Neural progenitor cell (in vitro differentiated cells): ENCODE data around the gene LRPAP1. TPM values are rescaled to one million over a fixed set of nuclear protein-coding genes. Genes with fewer than 3 reads are reported as not detected.

Experiments used
- DNase-seq: peaks from one replicate; pipeline ENCODE4 v3.0.0-alpha.2; 2016; ENCODE audit warnings: low spot score
- H2AFZ ChIP-seq: fragments of 200-600 bp; sonication (generic); replicated peaks from 2 replicates; pipeline ENCODE4 v1.6.1; 2016; ENCODE audit warnings: antibody characterized with exemption
- H3F3A ChIP-seq: fragments of 200-600 bp; sonication (generic); 2 replicates; pipeline ENCODE4 v1.6.1; 2016; ENCODE audit warnings: antibody characterized with exemption, low read depth
- H3K27ac ChIP-seq: fragments of 200-600 bp; sonication (generic); 2 replicates; pipeline ENCODE4 v1.5.1; 2016; ENCODE audit warnings: mild to moderate bottlenecking
- H3K27me3 ChIP-seq: fragments of 200-600 bp; sonication (generic); 2 replicates; pipeline ENCODE4 v1.6.1; 2016; ENCODE audit warnings: mild to moderate bottlenecking, moderate library complexity
- H3K36me3 ChIP-seq: fragments of 200-600 bp; sonication (generic); 2 replicates; pipeline ENCODE4 v1.5.1; 2016
- H3K4me1 ChIP-seq: fragments of 200-600 bp; sonication (generic); 2 replicates; pipeline ENCODE4 v1.6.1; 2016; ENCODE audit warnings: mixed run types
- H3K4me2 ChIP-seq: fragments of 200-600 bp; sonication (generic); 2 replicates; pipeline ENCODE4 v1.6.1; 2016
- H3K4me3 ChIP-seq: fragments of 200-600 bp; sonication (generic); 2 replicates; pipeline ENCODE4 v1.5.1; 2016
- H3K79me2 ChIP-seq: fragments of 200-600 bp; sonication (generic); 2 replicates; pipeline ENCODE4 v1.6.1; 2016; ENCODE audit warnings: low read depth
- H3K9ac ChIP-seq: fragments of 200-600 bp; sonication (generic); 2 replicates; pipeline ENCODE4 v1.6.1; 2016
- H3K9me3 ChIP-seq: fragments of 200-600 bp; sonication (generic); 2 replicates; pipeline ENCODE4 v1.5.1; 2016; ENCODE audit warnings: low read depth
- H4K20me1 ChIP-seq: fragments of 200-600 bp; sonication (generic); 2 replicates; pipeline ENCODE4 v1.6.1; 2016; ENCODE audit warnings: low read depth
- H3K27ac Mint-ChIP-seq: 3 replicates; pipeline ENCODE4 v1.8.0; 2021; ENCODE audit warnings: mixed read lengths
- H3K27me3 Mint-ChIP-seq: 2 replicates; pipeline ENCODE4 v1.8.0; 2022; ENCODE audit warnings: low read depth, mild to moderate bottlenecking, inconsistent platforms, moderate library complexity, mixed read lengths; ENCODE audit not compliant: insufficient read depth
- H3K36me3 Mint-ChIP-seq: 3 replicates; pipeline ENCODE4 v1.8.0; 2021; ENCODE audit warnings: mixed read lengths
- H3K4me1 Mint-ChIP-seq: 3 replicates; pipeline ENCODE4 v1.8.0; 2021; ENCODE audit warnings: mixed read lengths
- H3K4me3 Mint-ChIP-seq: 3 replicates; pipeline ENCODE4 v1.8.0; 2021; ENCODE audit warnings: mild to moderate bottlenecking, moderate library complexity, mixed read lengths
- H3K9me3 Mint-ChIP-seq: 3 replicates; pipeline ENCODE4 v1.8.0; 2020; ENCODE audit warnings: mixed read lengths
- CTCF ChIP-seq: fragments of 200-600 bp; sonication (generic); IDR thresholded peaks from 2 replicates; pipeline ENCODE4 v1.5.1; 2017; ENCODE audit warnings: antibody characterized with exemption, mild to moderate bottlenecking
- EZH2 ChIP-seq: fragments of 200-600 bp; sonication (generic); IDR thresholded peaks from 2 replicates; pipeline ENCODE4 v1.6.1; 2017; ENCODE audit warnings: antibody characterized with exemption, mild to moderate bottlenecking, moderate library complexity
- EZH2phosphoT487 ChIP-seq: fragments of 200-600 bp; sonication (generic); IDR thresholded peaks from 2 replicates; pipeline ENCODE4 v1.6.1; 2017; ENCODE audit warnings: antibody characterized with exemption
- total RNA-seq: library from RNA; depleted of rRNA; stranded (reverse); fragments of >200 nt; gene quantifications from 2 replicates; pipeline ENCODE4 v1.2.3, GENCODE V29; 2015; ENCODE audit warnings: low replicate concordance

The LRPAP1 gene
- total RNA-seq, 1 donor from 2014 or later, result 48.3 TPM

- Histone ChIP-seq H3K27me3 (peaks cover 47% of the 10 kb centered on the region), H3F3A (peaks cover 10% of the 10 kb centered on the region), H3K4me3 (peak overlapping the region; percentile 21), H3K4me2 (peak overlapping the region; percentile 70), H3K4me1 (peaks cover 44% of the 10 kb centered on the region), H2AFZ (peak overlapping the region; percentile 40), H4K20me1 (no peaks in the 10 kb centered on the region), H3K9me3 (no peaks in the 10 kb centered on the region), H3K36me3 (no peaks in the 10 kb centered on the region), H3K27ac (no peak overlapping the region), H3K79me2 (no peaks in the 10 kb centered on the region), H3K9ac (no peak overlapping the region)
- H3K4me1 Mint-ChIP-seq, result peaks cover 23% of the 10 kb centered on the region
- no peak overlapping the region for H3K27ac Mint-ChIP-seq
- TF ChIP-seq CTCF (peak; percentile 100), EZH2 (peak; percentile 34), EZH2phosphoT487 (no peak)
- peak; percentile 87 for DNase-seq
- no peaks in the 10 kb centered on the region for H3K36me3 Mint-ChIP-seq
- peaks cover 11% of the 10 kb centered on the region for H3K27me3 Mint-ChIP-seq
- no peaks in the 10 kb centered on the region for H3K9me3 Mint-ChIP-seq
- no peak overlapping the region for H3K4me3 Mint-ChIP-seq
Observed at GRCh38 chr4:3480528-3481112, 51.6 kb downstream of the LRPAP1 start.

- peaks cover 10% of the 10 kb centered on the region for H3F3A ChIP-seq
- no peaks in the 10 kb centered on the region for H3K79me2 ChIP-seq
- H3K4me3 Mint-ChIP-seq, result no peak overlapping the region
- H2AFZ ChIP-seq, result no peak overlapping the region
- no peaks in the 10 kb centered on the region for H3K9me3 Mint-ChIP-seq
- no peak overlapping the region for H3K9ac ChIP-seq
- peaks cover 11% of the 10 kb centered on the region for H3K27me3 Mint-ChIP-seq
- DNase-seq, result no peak
- no peaks in the 10 kb centered on the region for H3K36me3 Mint-ChIP-seq
- H3K27me3 ChIP-seq, result peaks cover 37% of the 10 kb centered on the region
- H3K4me1 ChIP-seq, result peaks cover 35% of the 10 kb centered on the region
- H3K27ac ChIP-seq, result no peak overlapping the region
- H3K4me2 ChIP-seq, result no peak overlapping the region
- H3K9me3 ChIP-seq, result no peaks in the 10 kb centered on the region
- no peaks in the 10 kb centered on the region for H4K20me1 ChIP-seq
- no peaks in the 10 kb centered on the region for H3K36me3 ChIP-seq
- H3K4me1 Mint-ChIP-seq, result peaks cover 23% of the 10 kb centered on the region
- no peak for TF ChIP-seq CTCF
- no peak for TF ChIP-seq EZH2
- TF ChIP-seq EZH2phosphoT487, result no peak
- H3K27ac Mint-ChIP-seq, result no peak overlapping the region
- no peak overlapping the region for H3K4me3 ChIP-seq
Observed at GRCh38 chr4:3479358-3480101, 52.7 kb downstream of the LRPAP1 start.

GRCh38 chr4:3478446-3479357, 53.5 kb downstream of the LRPAP1 start:
- Histone ChIP-seq H3K4me2 (peak overlapping the region; percentile 31), H3F3A (peaks cover 10% of the 10 kb centered on the region), H3K9ac (no peak overlapping the region), H3K9me3 (no peaks in the 10 kb centered on the region), H3K4me3 (no peak overlapping the region), H3K4me1 (peaks cover 33% of the 10 kb centered on the region), H3K27me3 (peaks cover 37% of the 10 kb centered on the region), H4K20me1 (no peaks in the 10 kb centered on the region), H3K79me2 (no peaks in the 10 kb centered on the region), H3K27ac (no peak overlapping the region), H2AFZ (no peak overlapping the region), H3K36me3 (no peaks in the 10 kb centered on the region)
- no peaks in the 10 kb centered on the region for H3K36me3 Mint-ChIP-seq
- no peaks in the 10 kb centered on the region for H3K9me3 Mint-ChIP-seq
- peaks cover 10% of the 10 kb centered on the region for H3K27me3 Mint-ChIP-seq
- TF ChIP-seq EZH2, result no peak
- TF ChIP-seq EZH2phosphoT487, result no peak
- no peak for TF ChIP-seq CTCF
- peaks cover 23% of the 10 kb centered on the region for H3K4me1 Mint-ChIP-seq
- no peak overlapping the region for H3K27ac Mint-ChIP-seq
- H3K4me3 Mint-ChIP-seq, result no peak overlapping the region
- DNase-seq, result no peak
